Measurements from ENCODE around the gene BNIP3. TPM values are rescaled to one million over a fixed set of nuclear protein-coding genes. Genes with fewer than 3 reads are reported as not detected.

The BNIP3 gene
- total RNA-seq, 1 experiment from 2014 or later, result 24.9 TPM

DNA sequence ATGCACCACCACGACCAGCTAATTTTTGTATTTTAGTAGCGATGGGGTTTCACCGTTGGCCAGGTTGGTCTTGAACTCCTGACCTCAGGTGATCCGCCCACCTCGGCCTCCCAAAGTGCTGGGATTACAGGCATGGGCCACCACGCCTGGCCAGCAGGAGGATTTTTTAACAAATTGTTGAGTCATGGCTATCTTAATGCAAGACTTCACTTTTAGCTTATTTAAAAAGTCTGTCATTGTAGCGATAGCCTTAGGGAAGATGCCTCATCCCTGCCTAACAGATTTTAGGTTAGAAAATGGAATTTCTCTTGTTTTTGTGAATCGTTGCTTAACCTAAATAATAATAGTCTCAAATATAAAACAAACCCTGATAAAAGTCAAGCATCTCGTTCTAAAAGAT, 45.4 kb downstream of the BNIP3 start:
- Histone ChIP-seq H3K27ac (ENCODE audit: low read depth, low read length, poor library complexity, severe bottlenecking) (no peak overlapping the region), H3K27me3 (replicated peaks; ENCODE audit: insufficient read depth, low read depth, low read length, poor library complexity) (no peaks in the 10 kb centered on the region), H3K9me3 (ENCODE audit: low read depth, low read length, poor library complexity, severe bottlenecking) (no peaks in the 10 kb centered on the region), H3K4me1 (ENCODE audit: insufficient read depth, low read length, poor library complexity, severe bottlenecking) (peaks cover 12% of the 10 kb centered on the region), H3K4me3 (ENCODE audit: low read depth, low read length, poor library complexity, severe bottlenecking) (no peak overlapping the region), H3K36me3 (ENCODE audit: insufficient read depth, low read length, poor library complexity, severe bottlenecking) (peaks cover 41% of the 10 kb centered on the region)
- no TSS peak for BruUV-seq (replicated peaks)
- DNase-seq (ENCODE audit: low spot score), result no peak
- TF ChIP-seq, protein P1, sequence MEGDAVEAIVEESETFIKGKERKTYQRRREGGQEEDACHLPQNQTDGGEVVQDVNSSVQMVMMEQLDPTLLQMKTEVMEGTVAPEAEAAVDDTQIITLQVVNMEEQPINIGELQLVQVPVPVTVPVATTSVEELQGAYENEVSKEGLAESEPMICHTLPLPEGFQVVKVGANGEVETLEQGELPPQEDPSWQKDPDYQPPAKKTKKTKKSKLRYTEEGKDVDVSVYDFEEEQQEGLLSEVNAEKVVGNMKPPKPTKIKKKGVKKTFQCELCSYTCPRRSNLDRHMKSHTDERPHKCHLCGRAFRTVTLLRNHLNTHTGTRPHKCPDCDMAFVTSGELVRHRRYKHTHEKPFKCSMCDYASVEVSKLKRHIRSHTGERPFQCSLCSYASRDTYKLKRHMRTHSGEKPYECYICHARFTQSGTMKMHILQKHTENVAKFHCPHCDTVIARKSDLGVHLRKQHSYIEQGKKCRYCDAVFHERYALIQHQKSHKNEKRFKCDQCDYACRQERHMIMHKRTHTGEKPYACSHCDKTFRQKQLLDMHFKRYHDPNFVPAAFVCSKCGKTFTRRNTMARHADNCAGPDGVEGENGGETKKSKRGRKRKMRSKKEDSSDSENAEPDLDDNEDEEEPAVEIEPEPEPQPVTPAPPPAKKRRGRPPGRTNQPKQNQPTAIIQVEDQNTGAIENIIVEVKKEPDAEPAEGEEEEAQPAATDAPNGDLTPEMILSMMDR (conservative IDR thresholded peaks at IDR 0.05; ENCODE audit: low read depth, low read length), result no peak
- TF ChIP-seq EZH2 (IDR thresholded peaks at IDR 0.05; ENCODE audit: borderline replicate concordance, low read depth, low read length, poor library complexity, severe bottlenecking), result no peak
- intact Hi-C loops (cut with micrococcal nuclease; ENCODE audit: unreplicated experiment), result no loop called here
- CTCF ChIA-PET, result no interaction called here
- POLR2A ChIA-PET (ENCODE audit: low non-redundant PET), result no interaction called here

DNA sequence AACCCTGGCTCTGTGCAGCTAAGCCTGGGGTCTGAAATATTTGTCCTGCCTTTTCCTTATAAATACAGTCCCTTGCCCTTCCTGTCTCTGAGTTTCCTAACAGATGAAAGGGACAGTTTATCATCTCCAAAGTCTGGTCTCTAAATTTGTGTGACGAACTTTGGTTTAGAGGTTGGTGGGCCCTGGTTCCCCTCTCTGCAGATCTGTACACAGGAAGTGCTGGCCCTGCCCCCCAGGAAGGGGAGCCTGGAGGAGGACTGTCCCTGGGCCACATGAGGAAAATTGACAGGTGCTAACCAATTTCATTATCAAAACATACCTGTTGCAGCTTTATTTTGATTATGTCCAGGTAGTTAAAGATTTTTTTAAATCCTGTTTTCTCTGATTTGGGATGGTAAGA, 46.5 kb downstream of the BNIP3 start:
- Histone ChIP-seq H3K9me3 (ENCODE audit: low read depth, low read length, poor library complexity, severe bottlenecking) (no peaks in the 10 kb centered on the region), H3K27me3 (replicated peaks; ENCODE audit: insufficient read depth, low read depth, low read length, poor library complexity) (no peaks in the 10 kb centered on the region), H3K4me3 (ENCODE audit: low read depth, low read length, poor library complexity, severe bottlenecking) (no peak overlapping the region), H3K36me3 (ENCODE audit: insufficient read depth, low read length, poor library complexity, severe bottlenecking) (peaks cover 30% of the 10 kb centered on the region), H3K27ac (ENCODE audit: low read depth, low read length, poor library complexity, severe bottlenecking) (peak overlapping the region; percentile 3), H3K4me1 (ENCODE audit: insufficient read depth, low read length, poor library complexity, severe bottlenecking) (peaks cover 16% of the 10 kb centered on the region)
- TF ChIP-seq, protein P1 (conservative IDR thresholded peaks at IDR 0.05; ENCODE audit: low read depth, low read length), result no peak
- TF ChIP-seq EZH2 (IDR thresholded peaks at IDR 0.05; ENCODE audit: borderline replicate concordance, low read depth, low read length, poor library complexity, severe bottlenecking), result no peak
- no peak for DNase-seq (ENCODE audit: low spot score)
- POLR2A ChIA-PET (ENCODE audit: low non-redundant PET), result no interaction called here
- CTCF ChIA-PET, result interaction anchor here (0.5 kb wide), 1 partner anchor 58 kb away, joined by 6 read pairs; no protein-coding TSS in a partner anchor
- BruUV-seq (replicated peaks), result no TSS peak
- intact Hi-C loops (cut with micrococcal nuclease; ENCODE audit: unreplicated experiment), result no loop called here

- ChIA-PET POLR2A (ENCODE audit: low non-redundant PET) (no interaction called here), CTCF (interaction anchor here (0.5 kb wide), 1 partner anchor 58 kb away, joined by 6 read pairs; no protein-coding TSS in a partner anchor)
- Histone ChIP-seq H3K27me3 (replicated peaks; ENCODE audit: insufficient read depth, low read depth, low read length, poor library complexity) (no peaks in the 10 kb centered on the region), H3K36me3 (ENCODE audit: insufficient read depth, low read length, poor library complexity, severe bottlenecking) (peaks cover 26% of the 10 kb centered on the region), H3K9me3 (ENCODE audit: low read depth, low read length, poor library complexity, severe bottlenecking) (no peaks in the 10 kb centered on the region), H3K4me1 (ENCODE audit: insufficient read depth, low read length, poor library complexity, severe bottlenecking) (peaks cover 16% of the 10 kb centered on the region), H3K4me3 (ENCODE audit: low read depth, low read length, poor library complexity, severe bottlenecking) (no peak overlapping the region), H3K27ac (ENCODE audit: low read depth, low read length, poor library complexity, severe bottlenecking) (peak overlapping the region; percentile 3)
- TF ChIP-seq, protein P1 (conservative IDR thresholded peaks at IDR 0.05; ENCODE audit: low read depth, low read length), result no peak
- no peak for TF ChIP-seq EZH2 (IDR thresholded peaks at IDR 0.05; ENCODE audit: borderline replicate concordance, low read depth, low read length, poor library complexity, severe bottlenecking)
- no peak for DNase-seq (ENCODE audit: low spot score)
- intact Hi-C loops (cut with micrococcal nuclease; ENCODE audit: unreplicated experiment), result no loop called here
- no TSS peak for BruUV-seq (replicated peaks)
Measured at GRCh38 chr10:131934769-131935168, 47.0 kb downstream of the BNIP3 start.

Data from A673 (cell line).